Loucy (cell line): Measurements from ENCODE around the gene APPBP2.

Source experiments
- EZH2phosphoT487 ChIP-seq: fragments of 200-600 bp; IDR thresholded peaks from 2 replicates; pipeline ENCODE4 v1.6.1; 2018; ENCODE audit warnings: antibody characterized with exemption, mild to moderate bottlenecking, moderate library complexity, borderline replicate concordance
- TF ChIP-seq, protein P1 (sequence below): fragments of 200-600 bp; sonication (generic); conservative IDR thresholded peaks from 2 replicates; pipeline ENCODE4 v1.5.1; 2014; ENCODE audit warnings: mild to moderate bottlenecking, antibody characterized with exemption, low read length

- TF ChIP-seq, protein P1, sequence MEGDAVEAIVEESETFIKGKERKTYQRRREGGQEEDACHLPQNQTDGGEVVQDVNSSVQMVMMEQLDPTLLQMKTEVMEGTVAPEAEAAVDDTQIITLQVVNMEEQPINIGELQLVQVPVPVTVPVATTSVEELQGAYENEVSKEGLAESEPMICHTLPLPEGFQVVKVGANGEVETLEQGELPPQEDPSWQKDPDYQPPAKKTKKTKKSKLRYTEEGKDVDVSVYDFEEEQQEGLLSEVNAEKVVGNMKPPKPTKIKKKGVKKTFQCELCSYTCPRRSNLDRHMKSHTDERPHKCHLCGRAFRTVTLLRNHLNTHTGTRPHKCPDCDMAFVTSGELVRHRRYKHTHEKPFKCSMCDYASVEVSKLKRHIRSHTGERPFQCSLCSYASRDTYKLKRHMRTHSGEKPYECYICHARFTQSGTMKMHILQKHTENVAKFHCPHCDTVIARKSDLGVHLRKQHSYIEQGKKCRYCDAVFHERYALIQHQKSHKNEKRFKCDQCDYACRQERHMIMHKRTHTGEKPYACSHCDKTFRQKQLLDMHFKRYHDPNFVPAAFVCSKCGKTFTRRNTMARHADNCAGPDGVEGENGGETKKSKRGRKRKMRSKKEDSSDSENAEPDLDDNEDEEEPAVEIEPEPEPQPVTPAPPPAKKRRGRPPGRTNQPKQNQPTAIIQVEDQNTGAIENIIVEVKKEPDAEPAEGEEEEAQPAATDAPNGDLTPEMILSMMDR, result no peak
- no peak for TF ChIP-seq EZH2phosphoT487
Observed at GRCh38 chr17:60557805-60558204, 31.8 kb upstream of the APPBP2 start.
